HUES48 (cell line): ENCODE measurements around the gene PSMD6.
A peak's percentile ranks its signal among the peaks of the same experiment; 100 is the strongest.

Experiments used
- H3K27ac ChIP-seq: one replicate; pipeline ENCODE4 v1.7.0; 2013; ENCODE audit warnings: low read depth, low read length, inconsistent platforms
- H3K27me3 ChIP-seq: 2 replicates; pipeline ENCODE4 v1.6.1; 2013; ENCODE audit warnings: mild to moderate bottlenecking, low read length; ENCODE audit not compliant: control insufficient read depth, insufficient read depth
- H3K36me3 ChIP-seq: 2 replicates; pipeline ENCODE4 v1.6.1; 2013; ENCODE audit warnings: low read length; ENCODE audit not compliant: control insufficient read depth, insufficient read depth
- H3K4me1 ChIP-seq: 2 replicates; pipeline ENCODE4 v1.6.1; 2013; ENCODE audit warnings: mild to moderate bottlenecking, low read length; ENCODE audit not compliant: control insufficient read depth, insufficient read depth
- H3K4me3 ChIP-seq: 2 replicates; pipeline ENCODE4 v1.5.1; 2013; ENCODE audit warnings: mild to moderate bottlenecking, low read depth, low read length
- H3K9ac ChIP-seq: 2 replicates; pipeline ENCODE4 v1.6.1; 2013; ENCODE audit warnings: mild to moderate bottlenecking, low read depth, low read length, moderate library complexity
- H3K9me3 ChIP-seq: 2 replicates; pipeline ENCODE4 v1.6.1; 2013; ENCODE audit warnings: low read length; ENCODE audit not compliant: control insufficient read depth, insufficient read depth

Gene PSMD6

GRCh38 chr3:64046592-64046991 lies 23.3 kb upstream of the PSMD6 start:
- no peaks in the 10 kb centered on the region for H3K36me3 ChIP-seq
- H3K4me1 ChIP-seq, result peaks cover 36% of the 10 kb centered on the region
- H3K27ac ChIP-seq, result no peak overlapping the region
- H3K4me3 ChIP-seq, result no peak overlapping the region
- H3K27me3 ChIP-seq, result no peaks in the 10 kb centered on the region
- H3K9ac ChIP-seq, result no peak overlapping the region
- H3K9me3 ChIP-seq, result no peaks in the 10 kb centered on the region

GRCh38 chr3:64042952-64043351 lies 19.7 kb upstream of the PSMD6 start:
- H3K4me3 ChIP-seq, result no peak overlapping the region
- no peak overlapping the region for H3K9ac ChIP-seq
- H3K9me3 ChIP-seq, result no peaks in the 10 kb centered on the region
- no peaks in the 10 kb centered on the region for H3K27me3 ChIP-seq
- no peaks in the 10 kb centered on the region for H3K36me3 ChIP-seq
- peaks cover 11% of the 10 kb centered on the region for H3K4me1 ChIP-seq
- no peak overlapping the region for H3K27ac ChIP-seq

DNA sequence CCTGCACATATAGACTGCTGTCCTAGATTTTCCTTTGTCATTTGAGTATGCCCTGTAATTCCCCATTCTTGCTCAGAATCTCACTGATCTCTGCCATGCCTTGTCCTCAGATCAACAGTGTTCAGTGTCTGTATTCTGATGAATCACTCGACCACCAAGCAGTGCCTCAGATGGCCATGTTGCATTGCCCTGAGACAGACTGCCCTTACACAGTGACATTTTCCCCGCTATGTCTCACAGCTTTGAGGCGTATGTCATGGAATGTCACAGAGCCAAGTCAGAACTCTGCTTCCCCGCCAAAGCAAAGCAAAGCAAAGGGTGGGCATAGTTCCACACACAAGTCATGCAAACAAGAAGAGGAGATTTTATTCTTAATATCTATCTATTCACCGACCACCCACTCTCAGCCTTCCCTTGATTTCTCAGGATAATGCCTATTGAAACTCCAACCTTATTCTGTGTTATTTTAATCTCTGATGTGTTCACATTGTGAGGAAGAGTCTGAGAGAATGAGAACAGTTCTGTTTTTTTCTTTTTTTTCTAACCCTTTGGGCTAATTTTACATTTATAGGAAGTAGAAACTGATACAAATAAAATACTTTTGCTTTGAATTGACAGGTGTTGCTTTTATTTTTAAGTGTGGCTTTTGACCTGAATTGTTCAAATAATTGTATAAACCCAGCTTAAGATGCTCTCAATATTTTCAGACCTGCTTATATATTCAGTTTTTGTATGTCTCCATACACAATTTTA lies 16.9 kb upstream of the PSMD6 start:
- H3K27me3 ChIP-seq, result no peaks in the 10 kb centered on the region
- H3K4me1 ChIP-seq, result no peaks in the 10 kb centered on the region
- no peak overlapping the region for H3K9ac ChIP-seq
- no peak overlapping the region for H3K4me3 ChIP-seq
- H3K9me3 ChIP-seq, result no peaks in the 10 kb centered on the region
- H3K36me3 ChIP-seq, result no peaks in the 10 kb centered on the region
- no peak overlapping the region for H3K27ac ChIP-seq

DNA sequence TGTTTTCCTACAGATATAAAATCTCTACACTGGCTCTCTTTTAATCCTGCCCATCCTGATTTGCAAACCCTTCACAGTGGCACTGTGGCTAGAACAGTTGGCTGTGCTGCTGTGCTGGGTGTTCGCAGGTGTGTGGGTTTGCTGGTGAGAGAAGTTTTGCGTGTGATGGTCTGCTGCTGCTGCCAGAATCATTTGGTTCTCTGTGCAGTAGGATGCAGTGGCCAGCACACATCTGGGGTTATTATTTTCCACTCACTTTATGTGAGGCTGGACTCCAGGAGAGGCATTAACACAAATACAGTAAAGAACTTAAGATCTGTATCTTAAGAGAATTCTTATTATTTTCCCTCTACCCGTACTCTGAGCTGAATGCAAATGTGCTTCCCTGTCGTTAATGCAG lies 16.0 kb upstream of the PSMD6 start:
- Histone ChIP-seq H3K9me3 (no peaks in the 10 kb centered on the region), H3K9ac (no peak overlapping the region), H3K4me3 (no peak overlapping the region), H3K27me3 (no peaks in the 10 kb centered on the region), H3K4me1 (no peaks in the 10 kb centered on the region), H3K36me3 (no peaks in the 10 kb centered on the region), H3K27ac (no peak overlapping the region)

GRCh38 chr3:64038253-64038767 lies 15.0 kb upstream of the PSMD6 start:
- no peak overlapping the region for H3K9ac ChIP-seq
- H3K4me1 ChIP-seq, result no peaks in the 10 kb centered on the region
- no peaks in the 10 kb centered on the region for H3K36me3 ChIP-seq
- H3K4me3 ChIP-seq, result no peak overlapping the region
- H3K27me3 ChIP-seq, result no peaks in the 10 kb centered on the region
- H3K9me3 ChIP-seq, result no peaks in the 10 kb centered on the region
- no peak overlapping the region for H3K27ac ChIP-seq

- Histone ChIP-seq H3K27ac (no peak overlapping the region), H3K36me3 (no peaks in the 10 kb centered on the region), H3K4me3 (no peak overlapping the region), H3K27me3 (no peaks in the 10 kb centered on the region), H3K4me1 (no peaks in the 10 kb centered on the region), H3K9ac (no peak overlapping the region), H3K9me3 (no peaks in the 10 kb centered on the region)
These were observed 13.8 kb upstream of the PSMD6 start for GRCh38 chr3:64037084-64037483.

DNA sequence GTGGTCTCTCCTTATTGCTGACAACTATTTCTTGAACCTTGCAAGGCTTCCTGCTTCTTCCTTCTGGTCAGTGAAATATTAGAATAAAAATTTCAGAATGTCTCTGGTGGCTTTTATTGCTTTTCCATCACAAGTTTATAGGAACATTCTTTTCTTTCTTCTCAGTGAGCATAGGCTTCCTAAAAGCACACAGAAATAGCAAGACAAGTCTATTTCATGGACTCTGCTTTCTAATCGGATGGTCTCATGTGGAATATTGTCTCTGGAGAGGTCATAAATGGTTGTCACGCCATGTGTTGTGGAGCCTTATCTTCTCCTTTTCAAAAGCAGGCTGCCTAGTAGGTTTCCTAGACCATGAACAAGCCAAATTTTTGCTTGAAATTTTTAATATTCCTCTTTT lies 9.8 kb upstream of the PSMD6 start:
- H3K4me3 ChIP-seq, result no peak overlapping the region
- no peaks in the 10 kb centered on the region for H3K9me3 ChIP-seq
- no peak overlapping the region for H3K9ac ChIP-seq
- H3K27ac ChIP-seq, result no peak overlapping the region
- no peaks in the 10 kb centered on the region for H3K27me3 ChIP-seq
- H3K36me3 ChIP-seq, result no peaks in the 10 kb centered on the region
- peaks cover 14% of the 10 kb centered on the region for H3K4me1 ChIP-seq

DNA sequence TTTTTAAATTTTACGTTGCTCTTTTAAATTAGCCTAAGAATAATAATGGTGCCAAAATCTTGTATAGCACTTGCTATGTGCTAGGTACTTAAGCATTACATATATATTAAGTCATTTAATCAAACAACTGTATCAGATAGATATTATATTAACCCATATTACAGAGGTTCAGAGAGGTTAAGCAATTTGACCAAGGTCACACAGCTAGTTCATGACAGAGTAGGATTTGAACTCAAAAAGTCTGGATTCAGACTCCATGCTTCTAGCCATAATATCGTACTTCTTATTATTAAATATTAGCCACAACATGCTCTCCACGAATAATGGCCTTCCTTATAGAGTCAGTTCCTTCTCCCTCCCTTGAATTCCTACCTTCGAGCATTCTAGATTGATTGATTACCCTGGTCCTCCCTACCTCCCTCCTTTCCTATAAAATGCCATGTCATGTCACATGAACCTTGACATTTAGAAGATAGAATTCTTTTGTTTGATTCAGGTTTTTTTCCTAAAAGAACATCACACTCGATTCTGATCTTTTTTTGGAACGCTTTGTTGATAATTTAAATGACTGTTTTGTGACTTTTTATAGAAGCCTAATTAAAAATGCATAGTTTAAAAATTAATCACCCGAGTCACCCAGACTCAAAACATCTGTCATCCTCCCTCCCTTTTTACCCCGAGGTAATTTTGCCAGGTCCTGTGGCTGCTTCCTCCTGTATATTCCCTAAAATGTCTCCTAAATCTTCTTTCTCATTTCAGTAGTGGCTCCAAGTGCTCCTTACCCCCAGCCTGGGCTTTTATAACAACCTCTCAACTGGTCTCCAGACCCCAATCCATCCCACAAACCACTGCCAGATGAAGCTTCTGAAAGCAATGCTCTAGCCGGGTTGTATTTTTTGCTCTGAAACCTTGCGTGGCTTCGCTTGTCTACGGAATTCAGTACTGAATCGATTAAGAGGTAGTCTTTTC lies 8.5 kb upstream of the PSMD6 start:
- no peaks in the 10 kb centered on the region for H3K27me3 ChIP-seq
- H3K4me3 ChIP-seq, result no peak overlapping the region
- H3K9ac ChIP-seq, result no peak overlapping the region
- no peak overlapping the region for H3K27ac ChIP-seq
- no peaks in the 10 kb centered on the region for H3K9me3 ChIP-seq
- H3K36me3 ChIP-seq, result no peaks in the 10 kb centered on the region
- peaks cover 14% of the 10 kb centered on the region for H3K4me1 ChIP-seq

DNA sequence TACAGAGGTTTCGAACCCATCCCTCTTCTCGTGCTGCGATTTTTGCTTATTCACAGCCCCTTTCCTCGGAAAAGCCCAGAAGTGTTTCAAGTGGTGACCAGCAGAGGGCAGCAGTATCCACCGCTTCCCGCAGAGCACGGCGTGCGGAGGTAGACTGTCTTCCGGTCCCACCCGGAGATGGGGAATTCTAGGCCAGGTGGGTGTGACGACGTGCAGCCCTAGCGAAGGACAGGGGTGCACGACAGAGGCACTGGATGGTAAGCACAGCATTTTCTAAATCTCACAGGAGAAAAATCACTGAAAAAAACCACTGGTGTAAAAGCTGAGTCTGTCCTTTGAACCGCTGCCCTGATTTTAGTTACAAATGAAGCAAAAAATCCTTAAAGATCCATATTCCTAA lies 7.4 kb upstream of the PSMD6 start:
- no peak overlapping the region for H3K4me3 ChIP-seq
- H3K27me3 ChIP-seq, result no peaks in the 10 kb centered on the region
- H3K9me3 ChIP-seq, result no peaks in the 10 kb centered on the region
- no peak overlapping the region for H3K27ac ChIP-seq
- peak overlapping the region; percentile 15; the same call in 1 of the 2 replicates for H3K9ac ChIP-seq
- H3K36me3 ChIP-seq, result no peaks in the 10 kb centered on the region
- H3K4me1 ChIP-seq, result peaks cover 14% of the 10 kb centered on the region

DNA sequence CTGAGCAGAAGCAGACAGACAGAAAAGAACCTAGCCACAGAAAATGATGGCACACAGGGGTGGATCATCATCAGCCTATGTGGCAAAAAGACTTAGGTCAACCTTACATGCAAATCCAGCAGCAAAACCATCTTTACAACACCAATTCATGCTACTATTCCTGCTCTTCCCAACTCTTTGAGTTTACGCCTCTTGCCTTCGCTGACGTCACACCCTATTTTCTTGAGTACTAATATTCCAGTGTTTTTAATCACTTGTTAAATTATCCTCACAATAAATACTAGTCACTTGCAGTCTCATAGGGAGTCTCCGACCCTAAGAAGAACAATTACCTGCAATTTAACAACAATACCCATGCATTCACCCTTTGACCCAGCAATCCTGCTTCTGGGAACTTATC lies 6.0 kb upstream of the PSMD6 start:
- Histone ChIP-seq H3K4me3 (no peak overlapping the region), H3K36me3 (no peaks in the 10 kb centered on the region), H3K4me1 (peaks cover 14% of the 10 kb centered on the region), H3K27me3 (no peaks in the 10 kb centered on the region), H3K9me3 (no peaks in the 10 kb centered on the region), H3K27ac (no peak overlapping the region), H3K9ac (no peak overlapping the region)

DNA sequence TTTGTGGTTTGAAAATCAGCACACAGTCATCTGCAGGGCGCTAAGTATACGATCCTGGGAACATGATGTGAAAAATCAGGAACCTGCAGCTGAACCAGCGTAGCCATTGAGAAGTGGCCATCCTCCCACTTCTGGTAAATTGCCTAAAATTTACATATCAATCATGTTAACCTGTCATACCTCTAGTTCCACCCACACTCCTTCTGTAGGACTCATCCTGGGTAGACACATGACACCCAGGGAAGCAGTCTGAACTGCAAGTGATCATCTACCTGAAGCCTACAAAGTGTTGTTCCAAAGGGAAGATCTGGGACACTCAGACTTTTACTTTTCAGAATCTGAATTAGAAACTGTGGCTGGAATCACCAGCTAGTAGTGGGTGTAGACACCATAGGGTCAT lies 5.5 kb upstream of the PSMD6 start:
- no peaks in the 10 kb centered on the region for H3K27me3 ChIP-seq
- H3K27ac ChIP-seq, result no peak overlapping the region
- H3K36me3 ChIP-seq, result no peaks in the 10 kb centered on the region
- no peaks in the 10 kb centered on the region for H3K9me3 ChIP-seq
- peaks cover 14% of the 10 kb centered on the region for H3K4me1 ChIP-seq
- no peak overlapping the region for H3K4me3 ChIP-seq
- H3K9ac ChIP-seq, result no peak overlapping the region
